WTC11 (cell line): ENCODE data around the gene MIA3.

Source experiments
- EMX1 ChIP-seq: fragments of 250-450 bp; sonication (Bioruptor Pico); IDR thresholded peaks from 2 replicates; pipeline ENCODE4 v1.8.0; 2021; ENCODE audit warnings: mild to moderate bottlenecking
- ESRRA ChIP-seq: sonication (generic); formaldehyde crosslinking; IDR thresholded peaks from 2 replicates; pipeline ENCODE4 v1.8.1; 2022; ENCODE audit warnings: mild to moderate bottlenecking, missing genetic modification reagents, borderline replicate concordance
- IRF2 ChIP-seq: sonication (generic); formaldehyde crosslinking; IDR thresholded peaks from 2 replicates; pipeline ENCODE4 v1.8.0; 2022; ENCODE audit warnings: low read depth, missing genetic modification reagents, borderline replicate concordance
- NFE2L1 ChIP-seq: sonication (generic); formaldehyde crosslinking; IDR thresholded peaks from 2 replicates; pipeline ENCODE4 v1.8.1; 2023; ENCODE audit warnings: missing genetic modification reagents
- NR1H2 ChIP-seq: sonication (generic); formaldehyde crosslinking; IDR thresholded peaks from 2 replicates; pipeline ENCODE4 v1.9.0; 2021; ENCODE audit warnings: mild to moderate bottlenecking, moderate library complexity, missing genetic modification reagents
- ZNF263 ChIP-seq: sonication (generic); formaldehyde crosslinking; IDR thresholded peaks from 2 replicates; pipeline ENCODE4 v1.8.1; 2022; ENCODE audit warnings: low read depth, mild to moderate bottlenecking, moderate library complexity, missing genetic modification reagents
- TF ChIP-seq, protein P1 (sequence below): sonication (generic); formaldehyde crosslinking; IDR thresholded peaks from 2 replicates; pipeline ENCODE4 v1.8.1; 2022; ENCODE audit warnings: low read depth, mild to moderate bottlenecking, moderate library complexity, missing genetic modification reagents, borderline replicate concordance
- TF ChIP-seq, protein P2 (sequence below): fragments of 200-600 bp; IDR thresholded peaks from 2 replicates; pipeline ENCODE4 v1.8.0; 2022; ENCODE audit warnings: antibody characterized with exemption

DNA sequence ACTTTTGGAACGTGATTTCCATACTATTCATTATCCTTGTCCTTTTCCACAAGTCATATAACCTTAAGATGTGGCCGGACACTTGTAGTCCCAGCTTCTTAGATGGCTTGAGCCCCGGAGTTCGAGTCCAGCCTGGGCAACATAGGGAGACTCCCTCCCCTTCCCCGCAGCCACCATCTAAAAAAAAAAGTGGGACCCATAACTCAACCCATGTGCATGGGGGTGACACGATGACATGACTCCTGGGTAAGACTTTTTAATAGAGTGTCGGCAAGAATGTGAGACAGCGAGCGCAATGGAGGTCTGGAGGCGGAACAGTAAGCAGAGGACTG, 25.7 kb downstream of the MIA3 start:
- TF ChIP-seq, protein P1, sequence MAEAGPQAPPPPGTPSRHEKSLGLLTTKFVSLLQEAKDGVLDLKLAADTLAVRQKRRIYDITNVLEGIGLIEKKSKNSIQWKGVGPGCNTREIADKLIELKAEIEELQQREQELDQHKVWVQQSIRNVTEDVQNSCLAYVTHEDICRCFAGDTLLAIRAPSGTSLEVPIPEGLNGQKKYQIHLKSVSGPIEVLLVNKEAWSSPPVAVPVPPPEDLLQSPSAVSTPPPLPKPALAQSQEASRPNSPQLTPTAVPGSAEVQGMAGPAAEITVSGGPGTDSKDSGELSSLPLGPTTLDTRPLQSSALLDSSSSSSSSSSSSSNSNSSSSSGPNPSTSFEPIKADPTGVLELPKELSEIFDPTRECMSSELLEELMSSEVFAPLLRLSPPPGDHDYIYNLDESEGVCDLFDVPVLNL = no peak
- TF ChIP-seq, protein P2, sequence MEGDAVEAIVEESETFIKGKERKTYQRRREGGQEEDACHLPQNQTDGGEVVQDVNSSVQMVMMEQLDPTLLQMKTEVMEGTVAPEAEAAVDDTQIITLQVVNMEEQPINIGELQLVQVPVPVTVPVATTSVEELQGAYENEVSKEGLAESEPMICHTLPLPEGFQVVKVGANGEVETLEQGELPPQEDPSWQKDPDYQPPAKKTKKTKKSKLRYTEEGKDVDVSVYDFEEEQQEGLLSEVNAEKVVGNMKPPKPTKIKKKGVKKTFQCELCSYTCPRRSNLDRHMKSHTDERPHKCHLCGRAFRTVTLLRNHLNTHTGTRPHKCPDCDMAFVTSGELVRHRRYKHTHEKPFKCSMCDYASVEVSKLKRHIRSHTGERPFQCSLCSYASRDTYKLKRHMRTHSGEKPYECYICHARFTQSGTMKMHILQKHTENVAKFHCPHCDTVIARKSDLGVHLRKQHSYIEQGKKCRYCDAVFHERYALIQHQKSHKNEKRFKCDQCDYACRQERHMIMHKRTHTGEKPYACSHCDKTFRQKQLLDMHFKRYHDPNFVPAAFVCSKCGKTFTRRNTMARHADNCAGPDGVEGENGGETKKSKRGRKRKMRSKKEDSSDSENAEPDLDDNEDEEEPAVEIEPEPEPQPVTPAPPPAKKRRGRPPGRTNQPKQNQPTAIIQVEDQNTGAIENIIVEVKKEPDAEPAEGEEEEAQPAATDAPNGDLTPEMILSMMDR = no peak
- TF ChIP-seq IRF2 (CRISPR knock-in tag) (no peak), ZNF263 (CRISPR knock-in tag) (no peak), NR1H2 (CRISPR knock-in tag) (no peak), ESRRA (no peak), NFE2L1 (no peak), EMX1 (CRISPR knock-in tag) (no peak)
